ENCODE results near the gene ATF7. TPM values are rescaled to one million over a fixed set of nuclear protein-coding genes. Genes with fewer than 3 reads are reported as not detected.

The ATF7 gene
- total RNA-seq (2022) (26.9 and 28.7 TPM in 2 replicates), Bru-seq, nascent RNA (percentile 73 among the genes with signal in this experiment), BruChase-seq, experiment 1, labeled RNA remaining after a 2-hour chase (percentile 96 among the genes with signal in this experiment), BruChase-seq, experiment 2, labeled RNA remaining after a 6-hour chase (percentile 92 among the genes with signal in this experiment)
- long read RNA-seq, transcript ATF7-212 (4 exons, 860 nt), result major isoform, 15 of 34 reads
- long read RNA-seq, partial matches to known transcripts, result 0 of 34 reads
- long read RNA-seq, other reads (novel, unspliced or antisense), result 16 of 34 reads

DNA sequence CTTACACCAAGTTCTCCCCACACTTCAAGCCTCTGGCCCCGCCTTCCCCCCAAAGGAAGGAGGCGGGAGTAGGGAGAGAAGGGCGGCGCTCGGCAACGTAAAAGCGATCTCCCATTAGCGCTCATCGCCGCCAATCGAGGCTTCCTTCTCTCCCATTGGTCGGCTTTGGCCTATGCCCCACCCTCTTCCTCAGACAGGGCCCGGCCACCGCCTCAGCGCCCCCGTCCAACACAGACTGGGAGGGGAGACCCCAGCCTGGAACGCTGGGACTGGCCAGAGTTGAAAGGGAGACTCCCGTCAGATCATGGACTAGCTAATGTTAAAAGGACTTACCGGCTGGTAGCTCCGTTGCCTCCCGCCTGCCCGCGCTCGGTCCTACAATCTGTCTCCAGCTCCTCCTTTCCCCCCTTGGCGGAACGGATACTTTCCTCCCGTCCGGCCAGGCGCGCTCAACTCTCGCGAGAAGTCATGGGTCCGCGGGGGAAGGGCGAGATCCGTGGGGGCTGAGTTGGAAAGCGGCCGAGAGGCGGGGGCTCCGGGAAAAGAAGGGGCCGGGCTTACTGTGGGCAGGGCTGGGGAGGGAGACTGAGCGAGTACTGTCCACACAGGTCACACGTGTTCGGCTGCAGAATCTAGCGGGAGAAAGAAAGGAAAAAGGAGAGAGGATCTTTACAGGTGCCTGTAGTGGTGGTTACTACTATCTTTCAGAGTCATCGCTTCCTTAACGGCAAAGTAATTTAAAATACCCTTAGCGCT is at the start of gene ATF7:
Gene ATF7 (minus strand): TSS at position 437 of the 756 bp plus-strand sequence. CDS start 25,382 bp downstream, outside the sequence.
- CTCF ChIA-PET, result interaction anchor here (0.7 to 2.4 kb wide), 5 partner anchors 49 to 381 kb away, joined by 3 to 14 read pairs (median 7); partner anchors contain the start of gene ATP5MC2
- Mint-ChIP-seq H3K36me3 (ENCODE audit: insufficient read depth, unreplicated experiment) (peaks cover 15% of the 10 kb centered on the region), H3K27ac (ENCODE audit: unreplicated experiment) (peak within 1 kb of the TSS; percentile 91), H3K9me3 (ENCODE audit: unreplicated experiment) (no peaks in the 10 kb centered on the region), H3K4me3 (ENCODE audit: unreplicated experiment) (peak within 1 kb of the TSS; percentile 100), H3K4me1 (ENCODE audit: low read depth, unreplicated experiment) (peaks cover 27% of the 10 kb centered on the region), H3K27me3 (ENCODE audit: insufficient read depth, unreplicated experiment) (no peaks in the 10 kb centered on the region)
- Histone ChIP-seq H3K9me3 (no peaks in the 10 kb centered on the region), H3K27me3 (replicated peaks; ENCODE audit: control insufficient read depth, insufficient read depth, low read length) (no peaks in the 10 kb centered on the region), H3K36me3 (ENCODE audit: control insufficient read depth, insufficient read depth, low read length) (no peaks in the 10 kb centered on the region), H3K4me3 (ENCODE audit: low read depth, low read length) (peak within 1 kb of the TSS; percentile 73), H3K4me1 (peaks cover 12% of the 10 kb centered on the region)
- intact Hi-C loops (cut with micrococcal nuclease; ENCODE audit: unreplicated experiment), result loop anchor here (1.0 kb wide), 1 partner anchor 50 kb away; the partner anchor contains the start of gene ATP5MC2
- POLR2A ChIA-PET, result interaction anchor here (0.5 to 1.5 kb wide), 3 partner anchors 14 to 166 kb away, joined by 3 to 8 read pairs (median 6); partner anchors contain the start of gene ATP5MC2
- BruUV-seq (replicated peaks), result no TSS peak
- TF ChIP-seq, protein P1, sequence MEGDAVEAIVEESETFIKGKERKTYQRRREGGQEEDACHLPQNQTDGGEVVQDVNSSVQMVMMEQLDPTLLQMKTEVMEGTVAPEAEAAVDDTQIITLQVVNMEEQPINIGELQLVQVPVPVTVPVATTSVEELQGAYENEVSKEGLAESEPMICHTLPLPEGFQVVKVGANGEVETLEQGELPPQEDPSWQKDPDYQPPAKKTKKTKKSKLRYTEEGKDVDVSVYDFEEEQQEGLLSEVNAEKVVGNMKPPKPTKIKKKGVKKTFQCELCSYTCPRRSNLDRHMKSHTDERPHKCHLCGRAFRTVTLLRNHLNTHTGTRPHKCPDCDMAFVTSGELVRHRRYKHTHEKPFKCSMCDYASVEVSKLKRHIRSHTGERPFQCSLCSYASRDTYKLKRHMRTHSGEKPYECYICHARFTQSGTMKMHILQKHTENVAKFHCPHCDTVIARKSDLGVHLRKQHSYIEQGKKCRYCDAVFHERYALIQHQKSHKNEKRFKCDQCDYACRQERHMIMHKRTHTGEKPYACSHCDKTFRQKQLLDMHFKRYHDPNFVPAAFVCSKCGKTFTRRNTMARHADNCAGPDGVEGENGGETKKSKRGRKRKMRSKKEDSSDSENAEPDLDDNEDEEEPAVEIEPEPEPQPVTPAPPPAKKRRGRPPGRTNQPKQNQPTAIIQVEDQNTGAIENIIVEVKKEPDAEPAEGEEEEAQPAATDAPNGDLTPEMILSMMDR (IDR thresholded peaks at IDR 0.05; ENCODE audit: insufficient read depth in 1 of 2, low read depth in 1 of 2, low read length in 1 of 2, severe bottlenecking in 1 of 2, unreplicated experiment in 1 of 2), result no peak
- peak; percentile 98 to 99 for DNase-seq

DNA sequence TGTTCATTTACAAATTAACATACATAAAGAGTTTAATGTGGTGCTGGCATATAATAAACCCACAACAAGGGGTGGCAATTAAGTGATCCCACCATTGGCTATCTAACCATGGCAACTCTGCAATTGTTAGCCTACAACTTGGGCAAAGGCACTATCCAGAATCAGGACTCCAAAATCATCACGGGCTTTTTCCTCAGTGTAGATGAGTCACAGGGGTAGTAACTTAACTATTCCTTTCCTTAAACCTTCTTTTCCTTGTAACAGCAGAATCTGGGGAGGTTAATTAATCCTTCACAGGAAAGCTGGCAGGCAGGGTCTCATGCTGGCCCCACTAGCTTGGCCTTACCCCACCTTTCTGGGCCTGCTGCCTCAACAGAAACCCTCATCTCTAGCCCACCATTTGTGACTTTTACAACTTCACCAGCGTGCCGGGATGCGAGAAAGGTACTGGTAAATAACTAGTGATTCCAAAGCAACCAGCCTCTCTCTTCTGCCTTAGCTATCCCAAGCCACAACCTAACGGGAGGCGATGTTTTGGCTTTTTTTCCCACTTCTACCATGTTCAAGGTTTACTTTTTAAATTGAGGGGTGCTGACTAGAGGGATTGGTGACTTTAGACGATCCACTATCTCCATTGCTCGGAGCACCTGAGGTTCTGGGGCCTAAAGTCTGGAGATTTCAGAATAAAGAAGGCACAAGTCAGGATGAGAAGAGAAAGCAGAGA is 49.0 kb upstream of the ATF7 start:
- H3K4me3 ChIP-seq (ENCODE audit: low read depth, low read length), result peak overlapping the region; percentile 41
- H3K4me1 ChIP-seq, result 0 out of 2 replicates have a peak, but pooled peaks cover 5% of the 10 kb centered on the region
- peak overlapping the region; percentile 87 for H3K27ac Mint-ChIP-seq (ENCODE audit: unreplicated experiment)
- H3K36me3 Mint-ChIP-seq (ENCODE audit: insufficient read depth, unreplicated experiment), result peaks cover 18% of the 10 kb centered on the region
- ChIA-PET POLR2A (interaction anchor here (0.5 to 1.4 kb wide), 4 partner anchors 16 to 174 kb away, joined by 3 to 8 read pairs (median 6); partner anchors contain the start of genes ATF7 and TARBP2), CTCF (interaction anchor here (0.6 to 3.1 kb wide), 12 partner anchors 11 to 1955 kb away, joined by 3 to 43 read pairs (median 4); partner anchors contain the start of genes AAAS, ATF7 and TARBP2)
- H3K9me3 Mint-ChIP-seq (ENCODE audit: unreplicated experiment), result no peaks in the 10 kb centered on the region
- no peaks in the 10 kb centered on the region for H3K27me3 ChIP-seq (replicated peaks; ENCODE audit: control insufficient read depth, insufficient read depth, low read length)
- intact Hi-C loops (cut with micrococcal nuclease; ENCODE audit: unreplicated experiment), result no loop called here
- H3K4me1 Mint-ChIP-seq (ENCODE audit: low read depth, unreplicated experiment), result no peaks in the 10 kb centered on the region
- DNase-seq, result peak in 1 of 2 experiments; percentile 5
- TSS peak; percentile 69 for BruUV-seq (replicated peaks)
- no peaks in the 10 kb centered on the region for H3K27me3 Mint-ChIP-seq (ENCODE audit: insufficient read depth, unreplicated experiment)
- H3K36me3 ChIP-seq (ENCODE audit: control insufficient read depth, insufficient read depth, low read length), result peaks cover 1% of the 10 kb centered on the region; the same call in 1 of the 2 replicates
- H3K9me3 ChIP-seq, result no peaks in the 10 kb centered on the region
- peak overlapping the region; percentile 82 for H3K4me3 Mint-ChIP-seq (ENCODE audit: unreplicated experiment)
- TF ChIP-seq, protein P1 (IDR thresholded peaks at IDR 0.05; ENCODE audit: insufficient read depth in 1 of 2, low read depth in 1 of 2, low read length in 1 of 2, severe bottlenecking in 1 of 2, unreplicated experiment in 1 of 2), result no peak
